ENCODE results near the gene GGT6. TPM values are rescaled to one million over a fixed set of nuclear protein-coding genes. Genes with fewer than 3 reads are reported as not detected.

Gene GGT6
- total RNA-seq, 2 donors from 2014 or later, result 158 to 163 TPM

DNA sequence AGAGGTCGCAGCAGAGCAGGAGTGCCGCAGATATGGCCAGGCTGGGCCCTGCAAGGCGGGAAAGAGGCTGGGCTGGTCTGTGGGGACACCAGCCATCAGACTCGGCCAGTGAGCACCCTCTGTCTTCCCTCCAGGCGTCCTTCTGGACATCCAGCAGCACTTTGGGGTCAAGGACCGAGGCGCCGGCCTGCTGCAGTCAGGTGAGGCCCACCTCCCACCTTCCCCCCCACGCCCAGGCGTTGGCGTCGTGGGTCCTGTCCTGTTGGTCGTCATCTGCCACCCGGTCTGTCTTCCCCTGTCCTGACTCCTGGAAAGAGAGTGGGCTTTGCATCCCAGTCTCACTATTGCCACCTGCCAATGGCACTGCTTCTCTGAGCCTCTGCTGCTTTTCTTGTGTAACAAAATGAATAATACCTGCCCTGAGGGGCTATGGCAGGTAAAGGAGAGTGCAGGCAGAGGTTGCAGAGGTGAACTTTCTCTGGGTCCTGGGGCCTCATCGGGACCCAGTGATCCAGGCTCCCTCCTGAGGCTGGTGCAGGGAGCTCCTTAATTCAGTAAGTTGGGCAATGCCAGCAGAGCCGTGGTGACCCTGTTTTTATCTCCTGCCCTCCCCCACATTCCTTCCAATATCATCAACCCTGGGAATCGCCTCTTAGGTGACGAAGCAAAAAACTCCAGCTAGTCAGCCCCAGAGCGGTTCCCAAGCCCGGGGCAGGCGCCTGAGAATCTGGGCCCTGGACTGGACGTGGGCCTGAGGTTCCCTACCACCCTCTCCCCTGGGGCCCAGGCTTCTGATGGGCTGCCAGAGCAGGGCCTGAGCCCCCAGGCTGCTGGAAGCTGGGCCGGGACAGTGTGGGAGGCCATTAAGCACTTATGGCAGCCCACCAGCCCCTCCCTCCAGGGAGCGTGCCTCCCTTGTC lies 47.0 kb downstream of the GGT6 start:
- H3K36me3 ChIP-seq, result no peaks in the 10 kb centered on the region
- intact Hi-C loops (cut with DNase I), result no loop called here
- H3K4me3 ChIP-seq, result no peak overlapping the region
- no peak for TF ChIP-seq CTCF (IDR thresholded peaks at IDR 0.05)
- no peak overlapping the region for H3K9ac ChIP-seq (ENCODE audit: low read depth in 2 of 2, low read length in 2 of 2)
- H3K27ac ChIP-seq, result no peak overlapping the region
- no peaks in the 10 kb centered on the region for H3K4me1 ChIP-seq
- no peaks in the 10 kb centered on the region for H3K27me3 ChIP-seq
- H3K9me3 ChIP-seq, result no peaks in the 10 kb centered on the region
- no peak for DNase-seq

DNA sequence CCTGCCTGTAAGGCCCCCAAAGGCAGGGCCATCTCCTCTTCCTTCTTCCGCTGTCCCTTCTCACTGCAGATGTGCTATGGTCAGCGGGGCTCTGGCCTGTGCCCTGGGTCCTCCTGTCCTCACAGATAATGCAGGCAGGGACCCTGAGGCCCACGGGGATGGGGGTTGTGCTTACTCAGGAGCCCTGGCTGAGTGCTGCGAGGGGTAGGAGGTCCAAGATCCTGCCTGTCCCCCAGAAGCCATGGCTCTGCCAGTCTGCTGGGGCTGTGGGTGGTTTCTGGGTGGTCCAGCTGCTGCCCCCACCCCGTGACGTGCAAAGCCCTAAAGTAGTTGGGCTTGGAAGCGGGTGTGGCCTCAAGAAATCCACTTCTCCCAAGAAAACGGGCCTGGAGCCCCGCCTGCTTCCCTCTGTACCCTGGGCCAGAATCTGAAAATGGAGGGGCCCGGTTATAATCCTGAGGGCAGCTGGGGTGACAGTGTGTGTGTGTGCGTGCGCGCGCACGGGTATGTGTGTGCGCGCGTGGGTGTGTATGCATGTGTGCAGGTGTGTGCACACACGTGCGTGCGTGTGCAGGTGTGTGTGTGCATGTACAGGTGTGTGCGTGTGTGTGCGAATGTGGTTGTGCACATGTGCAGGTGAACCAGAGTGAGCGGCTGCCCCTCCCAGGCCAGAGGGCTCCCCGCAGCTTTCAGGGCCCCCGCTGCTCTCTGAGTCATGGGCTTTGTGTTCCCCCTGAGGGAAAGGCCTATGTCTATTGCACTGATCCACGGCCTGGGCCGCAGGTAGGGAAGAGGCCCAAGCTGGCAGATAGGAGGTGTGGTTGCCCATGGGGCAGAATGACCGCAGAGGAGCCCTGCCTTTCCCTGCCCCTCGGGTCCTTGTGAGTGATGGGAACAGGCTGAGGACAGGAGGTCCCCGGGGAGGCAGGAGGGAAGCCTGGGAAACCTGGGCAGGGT lies 47.9 kb downstream of the GGT6 start:
- Histone ChIP-seq H3K9me3 (no peaks in the 10 kb centered on the region), H3K4me1 (no peaks in the 10 kb centered on the region), H3K4me3 (no peak overlapping the region), H3K27me3 (no peaks in the 10 kb centered on the region), H3K9ac (ENCODE audit: low read depth in 2 of 2, low read length in 2 of 2) (no peak overlapping the region), H3K36me3 (no peaks in the 10 kb centered on the region), H3K27ac (no peak overlapping the region)
- intact Hi-C loops (cut with DNase I), result no loop called here
- no peak for DNase-seq
- no peak for TF ChIP-seq CTCF (IDR thresholded peaks at IDR 0.05)

DNA sequence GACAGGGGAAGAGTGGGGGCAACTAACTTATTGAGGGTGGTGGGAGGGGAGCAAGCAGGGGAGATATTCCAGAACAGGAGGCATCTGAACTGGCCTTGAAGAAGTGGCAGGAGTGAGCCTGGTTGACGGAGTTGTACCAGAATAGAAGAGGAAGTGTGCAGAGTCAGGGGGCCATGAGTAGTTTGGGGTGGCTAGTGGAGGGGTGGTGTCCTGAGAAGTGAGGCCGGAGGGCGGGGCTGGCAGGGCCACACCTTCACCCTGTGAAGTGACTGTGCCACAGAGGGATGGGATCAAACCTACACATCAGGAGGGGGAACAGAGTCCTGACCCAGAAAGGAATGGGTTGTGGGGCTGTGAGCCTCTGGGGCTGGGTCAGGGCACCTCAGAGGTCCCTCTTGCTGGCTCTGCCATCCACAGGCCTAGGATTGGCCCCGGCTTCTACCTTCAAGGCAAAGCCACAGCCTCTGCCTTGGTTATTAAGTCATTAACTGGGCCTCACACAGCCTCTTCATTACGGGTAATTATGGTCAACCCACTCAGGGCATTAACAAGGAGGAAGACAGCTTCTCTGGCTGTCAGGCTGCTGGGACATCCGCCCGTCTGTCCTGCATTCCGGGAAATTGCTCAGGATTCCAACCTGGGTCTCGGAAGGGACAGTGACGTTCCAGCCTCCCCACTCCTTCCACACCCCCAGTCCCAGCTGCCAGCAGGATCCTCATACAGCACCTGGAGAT lies 49.0 kb downstream of the GGT6 start:
- no peaks in the 10 kb centered on the region for H3K36me3 ChIP-seq
- H3K27me3 ChIP-seq, result no peaks in the 10 kb centered on the region
- DNase-seq, result no peak
- H3K9ac ChIP-seq (ENCODE audit: low read depth in 2 of 2, low read length in 2 of 2), result no peak overlapping the region
- no peak overlapping the region for H3K27ac ChIP-seq
- no peaks in the 10 kb centered on the region for H3K4me1 ChIP-seq
- intact Hi-C loops (cut with DNase I), result no loop called here
- no peak for TF ChIP-seq CTCF (IDR thresholded peaks at IDR 0.05)
- H3K4me3 ChIP-seq, result no peak overlapping the region
- no peaks in the 10 kb centered on the region for H3K9me3 ChIP-seq

DNA sequence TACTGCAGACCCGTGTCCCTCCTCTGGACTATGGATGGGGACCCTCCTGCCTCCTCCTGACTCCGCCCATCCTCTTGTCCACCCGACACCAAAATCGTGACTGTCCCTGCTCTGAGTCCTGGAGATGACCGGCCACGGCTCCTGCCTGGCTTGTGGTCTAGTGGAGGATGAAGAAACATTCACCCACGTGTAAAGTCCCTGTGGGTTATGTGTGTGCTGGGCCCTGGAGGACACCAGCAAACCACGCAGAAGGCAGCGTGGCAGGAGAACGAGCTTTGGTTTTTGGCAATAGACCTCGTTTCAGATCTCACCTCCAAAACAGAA lies 49.8 kb downstream of the GGT6 start:
- no peak for TF ChIP-seq CTCF (IDR thresholded peaks at IDR 0.05)
- no peaks in the 10 kb centered on the region for H3K4me1 ChIP-seq
- H3K4me3 ChIP-seq, result no peak overlapping the region
- H3K27me3 ChIP-seq, result no peaks in the 10 kb centered on the region
- no peak for DNase-seq
- no peaks in the 10 kb centered on the region for H3K36me3 ChIP-seq
- no peak overlapping the region for H3K27ac ChIP-seq
- no peak overlapping the region for H3K9ac ChIP-seq (ENCODE audit: low read depth in 2 of 2, low read length in 2 of 2)
- intact Hi-C loops (cut with DNase I), result no loop called here
- no peaks in the 10 kb centered on the region for H3K9me3 ChIP-seq

All from colonic mucosa (tissue), 4 donors.